K562 (cell line): ENCODE results near the gene MTERF2. TPM values are rescaled to one million over a fixed set of nuclear protein-coding genes. Genes with fewer than 3 reads are reported as not detected.
"Not testable (repeated sequence)": the region's sequence is repeated elsewhere in the genome, so short reads cannot be mapped to it uniquely, and the experiment has no call there.

Source experiments
- ATAC-seq: fragments of 200-7000 bp; cut with Tn5 transposase; 3 replicates; pipeline ENCODE4 v1.9.1; 2020; ENCODE audit warnings: moderate library complexity
- BruUV-seq: library from RNA; stranded (reverse); fragments of 400-500 nt; replicated peaks from 2 replicates; lab custom pipeline; 2021; lab: Mats Ljungman, UMichigan
- CTCF ChIA-PET: fragments of 300-600 bp; formaldehyde crosslinking; extraction: SDS; loops from one replicate; lab custom pipeline; 2021; ENCODE audit warnings: low intra/inter-chr PET ratio; lab: Yijun Ruan, JAX
- POLR2A ChIA-PET: fragments of 300-600, 350-650 bp; sonication (Branson Sonifier 250); formaldehyde crosslinking; extraction: SDS; loops from one replicate; lab custom pipeline; 2021; ENCODE audit warnings: antibody characterized with exemption, inconsistent platforms; lab: Yijun Ruan, JAX
- DNase-seq, 4 experiments: peaks; one replicate each; pipeline versions ENCODE4 v3.0.0 to v3.0.0-alpha.2; 2011 to 2018; ENCODE audit warnings: low spot score in 3 of 4, mixed read lengths in 3 of 4; ENCODE audit errors: extremely low read depth in 1 of 4
- FAIRE-seq: peaks from 2 replicates; lab custom pipeline; 2011; peaks lifted over from hg19 to GRCh38; lab: Jason Lieb, UNC
- H2AFZ ChIP-seq: 2 replicates; pipeline ENCODE4 v1.6.0; 2011; ENCODE audit warnings: low read depth, low read length, control low read depth, inconsistent platforms
- H3K27ac ChIP-seq: fragments of 200-600 bp; 3 replicates; pipeline ENCODE4 v1.8.0; 2011; ENCODE audit warnings: low read depth, mild to moderate bottlenecking, control low read depth, inconsistent platforms, low read length, moderate library complexity, mixed read lengths; ENCODE audit errors: extremely low read depth
- H3K27me3 ChIP-seq, 2 experiments: fragments of 300-600 bp in 1 of 2; 2 replicates in 1 of 2; 3 replicates in 1 of 2; pipeline versions ENCODE4 v1.6.0 to v1.8.0; 2011; ENCODE audit warnings: inconsistent platforms in 2 of 2, low read length in 2 of 2, mild to moderate bottlenecking in 1 of 2, mixed read lengths in 1 of 2, moderate library complexity in 1 of 2; ENCODE audit not compliant: control insufficient read depth in 2 of 2, insufficient read depth in 2 of 2
- H3K36me3 ChIP-seq: fragments of 300-600 bp; 3 replicates; pipeline ENCODE4 v1.8.0; 2011; ENCODE audit warnings: mild to moderate bottlenecking, low read length, inconsistent platforms; ENCODE audit not compliant: control insufficient read depth, insufficient read depth
- H3K4me1 ChIP-seq, 2 experiments: fragments of 200-600 bp in 1 of 2; replicated peaks in 1 of 2; 2 replicates in 1 of 2; 3 replicates in 1 of 2; pipeline versions ENCODE4 v1.5.1 to v1.8.0; 2011; ENCODE audit warnings: inconsistent platforms in 2 of 2, low read length in 2 of 2, mild to moderate bottlenecking in 1 of 2, mixed read lengths in 1 of 2, moderate library complexity in 1 of 2; ENCODE audit not compliant: control insufficient read depth in 2 of 2, insufficient read depth in 2 of 2
- H3K4me2 ChIP-seq: 2 replicates; pipeline ENCODE4 v1.6.1; 2011; ENCODE audit warnings: low read length, control low read depth, inconsistent platforms, mixed read lengths; ENCODE audit not compliant: insufficient read depth
- H3K4me3 ChIP-seq: fragments of 200-600 bp; sonication (generic), shearing (Covaris generic); 2 replicates; pipeline ENCODE4 v1.5.1; 2016; ENCODE audit warnings: control low read depth, inconsistent platforms
- H3K79me2 ChIP-seq: fragments of 200-600 bp; 3 replicates; pipeline ENCODE4 v1.8.0; 2011; ENCODE audit warnings: low read length, inconsistent platforms; ENCODE audit not compliant: control insufficient read depth, insufficient read depth
- H3K9ac ChIP-seq, 2 experiments: 2 replicates each; pipeline versions ENCODE4 v1.6.0 to v1.6.1; 2011; ENCODE audit warnings: low read depth in 2 of 2, low read length in 2 of 2, control low read depth in 1 of 2, inconsistent platforms in 1 of 2, mild to moderate bottlenecking in 1 of 2, mixed read lengths in 1 of 2; ENCODE audit not compliant: insufficient read depth in 1 of 2
- H3K9me1 ChIP-seq: one replicate; pipeline ENCODE4 v1.6.0; 2011; ENCODE audit warnings: inconsistent platforms, mild to moderate bottlenecking, low read length, moderate library complexity; ENCODE audit not compliant: control insufficient read depth, insufficient read depth
- H3K9me3 ChIP-seq: replicated peaks from 2 replicates; pipeline ENCODE4 v1.5.1; 2011; ENCODE audit warnings: low read depth, low read length, inconsistent platforms; ENCODE audit not compliant: control insufficient read depth, insufficient read depth
- H4K20me1 ChIP-seq: replicated peaks from 2 replicates; pipeline ENCODE4 v1.6.1; 2011; ENCODE audit warnings: low read length, inconsistent platforms, mixed read lengths; ENCODE audit not compliant: control insufficient read depth, insufficient read depth
- MYC ChIP-seq, 2 experiments: fragments of 250-450 bp in 1 of 2; sonication (Bioruptor Pico) in 1 of 2; IDR thresholded peaks; 2 replicates each; pipeline versions ENCODE4 v1.5.1 to v1.6.1; 2012 to 2021; ENCODE audit warnings: low read depth in 2 of 2, borderline replicate concordance in 1 of 2, improper control_type of control experiment in 1 of 2, low read length in 1 of 2, mild to moderate bottlenecking in 1 of 2, moderate library complexity in 1 of 2
- TEAD4 ChIP-seq, 2 experiments: sonication (generic) in 1 of 2; formaldehyde crosslinking in 1 of 2; IDR thresholded peaks; 2 replicates each; pipeline versions ENCODE4 v1.6.1 to v1.8.0; 2012 to 2022; ENCODE audit warnings: borderline replicate concordance in 1 of 2, inconsistent platforms in 1 of 2, low read length in 1 of 2, mild to moderate bottlenecking in 1 of 2, missing genetic modification reagents in 1 of 2
- ZNF146 ChIP-seq: IDR thresholded peaks from one replicate; pipeline ENCODE4 v1.6.1; 2018; ENCODE audit warnings: missing compliant biosample characterization; ENCODE audit not compliant: unreplicated experiment
- WGBS: fragments of 100-300 bp; shearing (Covaris generic); methylation state at CpG from one replicate; pipeline ENCODE4 v1.1.6; 2016; ENCODE audit warnings: low coverage, mixed read lengths; ENCODE audit not compliant: insufficient coverage; ENCODE audit errors: missing lambda C conversion rate; 5-methylcytosine and 5-hydroxymethylcytosine counted together
- in situ Hi-C: fragments of 300-500 bp; cut with MboI; formaldehyde crosslinking; loops from 4 replicates; pipeline ENCODE4 v1.15.0; 2018; ENCODE audit warnings: inconsistent platforms, mixed read lengths
- intact Hi-C: fragments of 100-400 bp; cut with micrococcal nuclease; formaldehyde crosslinking; loops from 2 replicates; pipeline ENCODE4 v1.14.2; 2022
- polyA plus RNA-seq, 8 experiments: library from polyadenylated mRNA; depleted of rRNA in 4 of 8; stranded (reverse) in 5 of 8; unstranded in 3 of 8; fragments of >200 nt; fragmentation: Nextera tagmentation in 2 of 8; fragmentation: Illumina TruSeq in 1 of 8; extraction: Ambion mirVana in 2 of 8; extraction: Trizol in 1 of 8; gene quantifications; 2 replicates each; pipeline versions ENCODE4 v1.2.1 to v1.2.3, GENCODE V29; 2011 to 2014; ENCODE audit warnings: inconsistent platforms in 1 of 8, missing spikeins in 1 of 8
- total RNA-seq, 7 experiments: library from RNA; depleted of rRNA in 6 of 7; stranded (reverse); fragments of >200 nt in 6 of 7; fragmentation: Illumina TruSeq in 2 of 7; extraction: Trizol in 2 of 7; gene quantifications; 2 replicates each; pipeline versions ENCODE4 v1.2.1 to v1.2.3, GENCODE V29; 2011 to 2021; ENCODE audit warnings: low replicate concordance in 1 of 7

Gene MTERF2
- total and polyA plus RNA-seq, 9 of the 15 experiments (the other 6 are each of a cell fraction or from before 2014, with no cell fraction given) = 10.0 to 63.2 (median 33.2) TPM

- in situ Hi-C loops, BruUV-seq, H3K9me1 ChIP-seq, intact Hi-C loops, H3K9me3 ChIP-seq, H3K9ac ChIP-seq, H3K4me2 ChIP-seq, ATAC-seq, H4K20me1 ChIP-seq, H3K27ac ChIP-seq, H3K4me1 ChIP-seq, FAIRE-seq, H2AFZ ChIP-seq, DNase-seq, H3K79me2 ChIP-seq, H3K4me3 ChIP-seq, H3K27me3 ChIP-seq, CTCF ChIA-PET: not testable (repeated sequence)
- H3K36me3 ChIP-seq = peaks cover 31% of the 10 kb centered on the region; the same call in 2 of the 3 replicates
- TF ChIP-seq ZNF146 (CRISPR knock-in tag) = peak; percentile 51
- POLR2A ChIA-PET = interaction anchor here (1.1 kb wide), 1 partner anchor 9 kb away, joined by 3 read pairs; the partner anchor contains the start of gene MTERF2
- 80% methylated on average over 5 of the region's 5 CpGs for WGBS
Measured at GRCh38 chr12:106996102-106996501, 9.2 kb upstream of the MTERF2 start.

DNA sequence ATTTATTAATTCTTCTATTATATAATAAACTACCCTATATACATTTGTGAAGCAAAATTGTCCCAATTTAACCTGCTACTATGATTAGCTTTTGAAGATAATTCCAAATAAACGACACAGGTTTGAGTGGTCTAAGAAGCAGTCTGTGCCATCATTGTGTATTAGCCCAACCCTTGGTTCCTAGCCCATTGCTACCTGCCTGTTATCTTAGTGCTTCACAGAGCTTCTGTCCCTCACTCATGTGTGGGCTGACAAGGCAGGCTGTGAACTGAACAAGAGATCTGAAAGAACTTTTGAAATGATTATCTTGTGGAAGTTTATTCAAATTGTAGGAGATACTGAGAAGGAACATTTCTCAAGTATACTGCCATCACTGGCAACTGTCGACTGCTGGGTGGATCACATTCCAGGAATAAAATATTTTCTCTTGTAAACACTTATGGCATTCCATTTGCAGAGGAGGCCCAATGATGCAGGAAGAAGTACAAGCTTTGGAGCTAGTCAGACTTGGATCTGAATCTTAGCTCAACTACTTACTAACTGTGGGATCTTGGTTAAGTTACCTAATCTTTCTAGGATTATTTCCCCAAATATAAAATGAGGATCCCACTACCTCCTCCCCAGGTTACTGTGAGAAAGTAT, 7.8 kb upstream of the MTERF2 start:
- no peaks in the 10 kb centered on the region for H3K9me3 ChIP-seq
- H3K79me2 ChIP-seq = no peaks in the 10 kb centered on the region
- no peaks in the 10 kb centered on the region for H4K20me1 ChIP-seq

More for the DNA sequence above, 7.8 kb upstream of the MTERF2 start:
- POLR2A ChIA-PET = interaction anchor here (1.0 kb wide), 1 partner anchor 13 kb away, joined by 3 read pairs; no protein-coding TSS in a partner anchor
- no TSS peak for BruUV-seq
- WGBS = 11% methylated on average over 2 of the region's 2 CpGs
- peak; percentile 66; the same call in 2 of the 3 replicates for ATAC-seq
- no peaks in the 10 kb centered on the region for H3K9me1 ChIP-seq
- peaks cover 25% of the 10 kb centered on the region; the same call in 2 of the 3 replicates for H3K36me3 ChIP-seq
- H3K27me3 ChIP-seq = no peaks in the 10 kb centered on the region
- H3K4me2 ChIP-seq = no peak overlapping the region
- no peak for TF ChIP-seq TEAD4 (IDR thresholded peaks at IDR 0.05; ENCODE audit: low read length)
- no peak for TF ChIP-seq TEAD4 (CRISPR knock-in tag; IDR thresholded peaks at IDR 0.05; ENCODE audit: borderline replicate concordance)
- no peak for TF ChIP-seq MYC (IDR thresholded peaks at IDR 0.05; ENCODE audit: low read depth, low read length)
- no peak for TF ChIP-seq MYC (CRISPR knock-in tag; IDR thresholded peaks at IDR 0.05; ENCODE audit: borderline replicate concordance, low read depth)
- no peaks in the 10 kb centered on the region for H3K4me1 ChIP-seq
- in situ Hi-C loops = no loop called here
- no peak for DNase-seq
- H3K27ac ChIP-seq = no peak overlapping the region
- intact Hi-C loops = no loop called here
- H3K9ac ChIP-seq = no peak overlapping the region
- no peak overlapping the region for H3K4me3 ChIP-seq
- H2AFZ ChIP-seq = no peak overlapping the region
- FAIRE-seq = no peak
- CTCF ChIA-PET = no interaction called here
